ENCODE data around the gene GIGYF2.
A peak's percentile ranks its signal among the peaks of the same experiment; 100 is the strongest.

GIGYF2 gene

DNA sequence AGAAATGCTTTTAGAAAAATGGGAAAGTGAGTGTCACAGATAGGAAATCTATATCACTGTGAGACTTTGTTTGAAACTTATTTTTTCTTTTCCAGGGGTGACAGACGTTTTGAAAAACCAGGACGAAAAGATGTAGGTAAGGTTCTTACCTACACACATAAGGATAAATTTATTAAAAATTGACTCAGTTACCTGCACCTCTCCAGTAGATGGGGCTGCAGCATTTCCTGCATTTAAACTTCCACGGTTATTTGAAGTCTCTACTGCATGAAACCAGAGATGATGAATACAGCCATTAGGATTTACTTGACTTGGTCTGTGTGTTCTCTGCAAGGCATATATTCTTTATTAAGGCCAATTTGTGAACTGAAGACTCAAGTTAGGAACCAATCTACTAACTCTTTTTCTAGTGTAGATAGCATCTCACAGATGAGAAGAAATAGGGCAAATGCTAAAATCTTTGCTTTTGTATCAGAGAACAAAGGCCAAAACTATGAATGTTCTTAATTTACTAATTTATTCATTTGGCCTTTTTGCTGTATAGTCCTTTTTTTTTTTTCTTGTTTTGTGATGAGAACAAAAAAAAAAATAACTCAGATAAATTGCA lies 64.3 kb downstream of the GIGYF2 start:
- peak; percentile 0 for DNase-seq

DNA sequence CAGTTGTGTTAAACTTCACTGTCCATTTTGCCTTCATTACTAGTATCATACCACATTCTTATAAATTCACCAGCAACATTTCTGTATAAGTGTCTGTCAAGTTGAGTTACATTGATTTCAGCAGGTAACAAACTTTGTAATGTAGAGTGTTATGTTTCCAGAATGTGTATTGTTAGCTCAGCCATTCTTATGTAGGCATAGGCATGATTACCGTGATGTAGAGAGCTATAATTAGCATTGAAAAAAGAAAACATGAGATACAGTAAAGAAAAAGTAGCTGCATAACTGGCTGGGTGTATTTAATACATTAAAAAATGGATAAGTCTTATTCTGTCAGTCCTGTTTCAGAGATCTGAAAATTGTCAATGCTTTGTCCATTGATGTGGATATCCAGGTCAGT lies 70.7 kb downstream of the GIGYF2 start:
- DNase-seq, result no peak

DNA sequence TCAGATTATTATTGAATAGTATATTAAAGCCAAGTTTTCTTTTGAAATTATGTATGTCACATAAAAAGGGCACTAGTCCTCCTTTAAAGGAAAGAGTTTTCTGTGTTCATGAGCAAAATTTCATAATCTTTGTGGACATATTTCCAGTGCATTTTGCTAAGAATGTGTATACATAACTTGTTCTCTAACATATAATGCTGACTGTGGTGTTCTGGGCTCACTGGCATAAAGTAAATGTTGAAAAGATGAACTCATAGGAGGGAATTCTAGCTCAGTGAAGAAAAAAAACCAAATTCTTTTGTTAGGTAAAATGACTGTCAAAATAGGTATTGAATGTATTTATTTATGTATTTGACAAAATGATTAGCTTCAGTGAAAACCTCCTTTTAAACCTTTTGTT lies 73.1 kb downstream of the GIGYF2 start:
- no peak for DNase-seq

DNA sequence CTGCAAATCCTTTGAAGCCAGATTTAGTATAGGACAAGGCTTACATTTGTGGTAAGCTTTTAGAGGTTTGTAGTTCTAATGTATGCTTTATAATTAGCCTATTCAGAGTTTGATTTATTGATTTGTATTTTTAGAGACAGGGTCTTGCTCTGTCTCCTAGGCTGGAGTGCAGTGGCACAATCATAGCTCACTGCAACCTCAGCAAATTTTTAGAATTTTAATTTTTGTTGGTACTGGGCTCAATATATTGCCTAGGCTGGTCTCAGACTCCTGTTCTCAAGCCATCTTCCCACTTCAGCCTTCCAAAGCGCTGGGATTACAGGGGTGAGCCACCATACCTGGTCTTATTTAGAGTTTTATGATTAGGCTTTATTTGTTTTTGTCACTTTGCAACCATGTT lies 74.7 kb downstream of the GIGYF2 start:
- no peak for DNase-seq

DNA sequence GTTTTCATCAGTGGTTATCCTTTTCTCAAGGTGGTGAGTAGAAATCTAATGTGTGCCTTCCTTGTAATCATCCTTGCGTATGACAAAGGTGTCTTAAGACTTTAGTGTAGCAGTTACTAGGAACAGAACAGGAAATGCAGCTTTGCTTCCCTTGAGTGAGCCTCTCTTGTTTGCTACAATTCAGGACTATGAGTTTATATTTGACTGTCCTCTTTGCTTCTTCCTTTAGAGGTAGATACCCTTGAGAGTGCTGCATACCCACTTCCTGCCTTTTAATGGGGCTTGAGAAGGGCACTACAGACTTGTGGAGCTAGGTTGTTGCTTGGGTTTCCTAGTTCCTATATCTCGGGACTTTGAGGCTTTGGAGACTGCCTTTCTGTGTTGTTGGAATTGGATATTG lies 75.4 kb downstream of the GIGYF2 start:
- DNase-seq, result no peak

DNA sequence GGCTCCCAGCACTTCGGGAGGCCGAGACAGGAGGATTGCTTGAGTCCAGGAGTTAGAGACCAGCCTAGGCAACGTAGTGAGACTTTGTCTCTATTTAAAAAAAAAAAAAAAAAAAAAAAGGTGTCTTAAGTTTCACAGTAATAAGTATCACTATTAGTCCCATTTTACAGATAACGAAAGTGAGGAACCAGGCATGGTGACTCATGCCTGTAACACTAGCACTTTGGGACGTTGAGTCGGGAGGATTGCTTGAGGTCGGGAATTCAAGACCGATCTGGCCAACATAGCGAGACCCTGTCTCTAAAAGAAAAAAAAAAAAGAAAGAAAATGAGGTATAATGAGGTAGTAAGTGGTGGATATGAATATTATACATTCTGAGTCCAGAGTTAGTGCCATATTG lies 76.7 kb downstream of the GIGYF2 start:
- DNase-seq, result no peak

DNA sequence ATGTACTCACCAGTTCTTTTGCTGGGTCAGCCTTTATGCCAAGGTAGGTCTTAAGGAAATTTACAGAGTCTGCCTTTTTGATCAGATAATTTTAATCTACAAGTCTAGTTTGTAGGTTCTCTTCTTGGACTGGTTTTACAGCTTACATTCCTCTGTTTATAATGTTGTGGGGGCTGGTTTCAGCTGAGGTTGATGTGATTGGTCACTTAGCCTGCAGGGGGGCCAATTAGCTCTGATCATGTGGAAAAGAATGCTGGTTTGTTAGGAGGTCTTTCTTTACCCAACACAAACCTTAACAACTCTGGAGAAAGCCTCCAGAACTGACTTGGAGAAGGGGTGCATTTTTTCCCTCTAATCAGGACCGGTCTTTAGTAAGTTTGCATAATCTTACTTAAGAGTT lies 79.3 kb downstream of the GIGYF2 start, which contains the start of gene KCNJ13:
TSS of gene KCNJ13 (minus strand) at position 131 of the 400 bp plus-strand sequence. CDS start 5,203 bp downstream, outside the sequence.
- DNase-seq, result no peak

DNA sequence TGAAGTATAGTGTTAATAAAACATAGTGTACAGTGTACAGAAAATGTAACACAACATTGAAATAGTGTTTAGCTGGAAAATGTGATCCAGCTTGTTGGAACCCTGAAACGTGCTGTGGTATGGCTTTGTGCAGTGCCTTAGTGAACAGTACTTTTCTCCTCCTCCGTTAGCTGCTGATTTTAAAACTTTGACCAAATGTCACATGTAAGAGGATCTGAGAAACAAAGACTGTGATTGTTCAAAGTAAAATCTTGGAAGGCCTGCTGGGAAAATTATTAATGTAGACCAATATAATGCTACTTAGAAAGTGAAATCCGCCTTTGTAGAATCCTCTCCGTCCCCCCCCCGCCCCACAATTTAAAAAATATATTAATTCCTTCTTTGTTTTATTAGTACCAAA lies 80.1 kb downstream of the GIGYF2 start:
- no peak for DNase-seq

DNA sequence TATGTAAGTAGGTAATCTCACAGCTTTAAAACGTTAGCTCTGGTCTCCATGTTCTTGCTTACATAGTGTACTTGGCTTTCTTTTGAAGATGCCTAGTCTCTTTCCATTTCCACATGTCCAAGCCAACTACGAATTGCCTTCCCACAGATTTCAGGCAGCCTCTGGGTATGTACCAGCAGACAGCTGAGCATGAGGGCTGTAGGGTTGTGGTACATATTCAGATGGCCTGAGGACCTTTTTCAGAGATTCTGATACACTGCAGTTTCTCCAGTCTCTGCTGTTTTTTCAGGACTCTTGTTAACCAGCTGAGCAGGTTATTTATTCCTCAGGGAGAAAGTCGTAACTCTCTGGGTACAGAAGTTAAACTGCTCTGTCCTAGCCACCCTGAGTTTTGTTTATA lies 82.3 kb downstream of the GIGYF2 start:
- no peak for DNase-seq

DNA sequence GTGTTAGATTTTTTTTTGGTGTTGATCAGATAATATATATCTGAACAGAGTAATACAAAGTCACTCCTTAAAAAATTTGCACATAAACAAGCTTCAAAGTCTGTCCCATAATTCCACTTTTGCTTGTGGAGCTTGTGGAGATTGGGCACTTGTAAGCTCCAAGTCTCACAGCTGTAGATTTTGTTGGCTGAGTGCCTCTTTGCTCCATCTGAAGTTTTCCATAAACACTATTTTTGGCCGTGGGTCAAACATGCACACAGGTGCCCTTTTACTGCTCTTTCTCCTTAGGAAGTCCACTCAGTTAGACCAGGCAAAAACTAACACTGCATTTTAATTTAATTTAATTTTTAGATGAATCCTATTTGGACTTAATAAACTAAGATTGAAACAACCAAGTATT lies 82.8 kb downstream of the GIGYF2 start:
- no peak for DNase-seq

DNA sequence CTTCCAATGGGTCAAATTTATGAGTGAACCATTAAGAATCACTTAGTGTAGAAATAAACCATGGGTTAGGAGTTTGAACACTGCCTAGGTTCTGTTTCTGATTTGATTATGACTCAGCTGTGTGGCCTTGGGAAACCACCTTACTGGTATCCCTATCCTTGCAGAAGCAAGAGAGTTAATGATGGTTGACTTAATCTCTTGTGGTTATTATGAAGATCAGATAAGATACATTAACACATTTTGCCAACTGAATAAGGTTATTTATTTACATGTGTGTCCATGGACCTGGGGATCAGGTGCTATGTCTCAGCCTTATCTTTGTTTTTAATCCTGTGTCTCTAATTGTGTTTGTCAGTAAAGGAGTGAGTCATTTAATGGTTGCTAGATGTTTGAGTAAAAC lies 84.6 kb downstream of the GIGYF2 start:
- DNase-seq, result no peak

DNA sequence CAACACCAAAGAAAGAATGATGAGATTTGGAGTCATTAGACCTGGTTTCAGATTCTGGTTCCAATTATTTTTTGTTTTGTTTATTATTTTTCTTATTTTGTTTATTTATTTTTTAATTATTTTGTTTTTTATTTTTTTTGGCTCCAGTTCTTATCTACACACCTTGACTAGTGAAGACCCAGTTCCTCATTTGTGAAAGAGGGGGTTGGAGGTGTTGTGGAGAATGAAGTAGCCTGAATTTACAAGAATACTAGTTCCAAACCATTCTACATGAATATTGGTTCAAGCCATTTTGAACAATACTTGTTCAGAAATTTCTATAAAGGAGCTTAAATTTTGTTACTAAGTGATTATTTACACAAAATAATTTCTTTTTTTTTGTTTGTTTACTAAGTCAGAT lies 86.1 kb downstream of the GIGYF2 start:
- DNase-seq, result no peak

DNA sequence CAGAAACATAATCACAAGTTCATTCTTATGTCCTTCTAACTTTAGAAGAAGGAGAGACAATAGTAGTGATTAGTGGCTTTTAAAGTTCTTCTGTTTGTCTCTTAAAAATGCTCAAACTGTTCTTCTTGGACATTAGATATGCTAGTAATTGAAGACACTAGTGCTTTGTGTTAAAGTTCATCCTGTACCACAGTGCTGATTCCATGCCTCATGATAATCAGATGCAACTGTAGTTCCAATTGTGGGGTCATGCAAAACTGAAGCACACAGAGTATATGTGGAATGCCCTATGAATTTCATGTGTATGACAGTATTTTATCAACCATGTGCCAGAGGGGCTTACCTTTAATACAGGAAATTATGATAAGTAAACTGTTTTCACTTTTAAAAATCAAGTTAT lies 90.7 kb downstream of the GIGYF2 start:
- no peak for DNase-seq

DNA sequence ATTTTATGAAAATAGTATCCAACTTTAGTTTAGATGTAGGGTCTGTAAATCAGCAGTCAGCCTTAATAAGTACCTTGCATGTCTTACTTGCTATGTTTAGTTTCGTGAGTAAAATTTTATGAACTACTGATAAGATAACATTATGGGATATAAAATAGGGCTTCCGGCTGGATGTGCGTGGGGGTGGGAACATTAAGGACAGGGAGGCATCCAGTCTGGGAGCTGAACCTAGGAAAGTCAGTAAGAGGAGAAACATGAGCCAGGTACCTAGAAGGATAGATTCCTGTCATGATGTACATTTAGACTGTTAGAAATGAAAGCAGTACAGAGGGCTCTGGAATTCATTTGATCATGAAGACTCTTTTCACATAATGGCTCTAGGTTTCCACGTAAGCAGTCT lies 92.0 kb downstream of the GIGYF2 start:
- DNase-seq, result no peak

DNA sequence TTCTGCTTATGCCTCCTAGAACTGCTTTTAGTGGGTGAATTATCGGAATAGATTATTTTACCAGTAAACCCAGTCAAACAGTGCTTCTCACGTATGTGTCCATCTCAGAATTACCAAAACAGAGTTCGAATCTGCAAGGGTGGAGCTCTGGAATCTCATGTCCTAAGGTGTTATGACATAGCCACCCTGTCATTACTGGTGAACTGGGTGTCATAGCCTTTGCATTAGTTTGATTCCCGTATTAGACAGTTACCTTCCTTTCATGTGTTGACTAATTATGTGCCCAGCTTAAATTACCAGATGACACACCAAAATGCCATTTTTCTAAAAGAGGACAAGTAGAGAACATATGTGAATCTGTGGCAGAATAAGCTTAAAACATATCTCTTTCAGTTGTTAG lies 94.4 kb downstream of the GIGYF2 start:
- DNase-seq, result no peak

DNA sequence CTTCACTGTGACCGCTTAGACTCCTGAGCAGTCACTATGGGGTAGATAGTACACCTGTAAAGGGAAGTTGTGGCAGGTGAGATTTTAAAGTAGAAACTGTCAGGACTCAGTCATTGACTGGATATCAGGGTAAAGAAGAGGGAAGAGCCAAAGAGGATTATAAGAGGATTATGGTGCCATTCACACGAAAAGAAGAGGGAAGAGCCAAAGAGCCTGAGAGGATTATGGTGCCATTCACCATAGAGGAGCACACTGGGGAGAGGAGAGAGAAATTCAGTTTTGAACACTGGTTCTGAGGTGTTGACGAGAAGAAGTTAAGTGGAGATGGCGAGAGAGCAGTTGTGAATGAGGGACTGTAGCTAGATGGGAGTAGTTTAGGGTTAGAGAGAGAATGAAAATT lies 96.1 kb downstream of the GIGYF2 start:
- no peak for DNase-seq

DNA sequence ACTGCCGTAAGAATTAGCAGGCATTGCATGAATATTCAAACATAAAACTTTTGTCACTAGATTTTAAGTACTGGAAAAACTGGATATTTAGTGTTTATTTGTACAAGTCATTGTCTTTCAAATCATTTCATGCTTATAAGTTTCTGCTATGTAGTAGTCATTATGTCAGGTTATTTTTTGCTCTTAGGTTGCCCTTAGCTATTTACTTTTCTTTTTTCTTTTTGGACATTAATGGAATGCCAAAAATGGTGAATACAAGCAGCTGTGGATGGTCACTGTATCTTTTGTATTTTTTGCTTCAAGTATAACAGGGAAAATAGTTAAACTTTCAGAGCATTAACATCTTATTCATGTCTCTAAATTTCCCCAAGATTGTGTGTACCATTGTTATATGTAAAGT lies 97.8 kb downstream of the GIGYF2 start:
- no peak for DNase-seq

DNA sequence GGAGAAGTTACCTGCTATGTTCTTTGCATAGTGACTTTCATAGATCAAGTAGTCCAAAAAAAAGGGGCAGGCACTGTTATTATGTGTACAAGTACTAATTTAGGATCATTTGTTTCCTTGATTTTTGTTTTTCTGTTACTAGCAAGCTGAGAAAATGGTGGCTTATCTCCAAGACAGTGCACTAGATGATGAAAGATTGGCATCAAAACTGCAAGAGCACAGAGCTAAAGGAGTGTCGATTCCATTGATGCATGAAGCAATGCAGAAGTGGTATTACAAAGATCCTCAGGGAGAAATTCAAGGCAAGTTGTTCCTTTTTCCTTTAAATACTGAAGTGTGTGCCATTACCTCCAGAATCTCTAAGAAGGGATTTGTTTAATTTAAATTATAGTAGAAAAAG lies 98.8 kb downstream of the GIGYF2 start:
- DNase-seq, result no peak

DNA sequence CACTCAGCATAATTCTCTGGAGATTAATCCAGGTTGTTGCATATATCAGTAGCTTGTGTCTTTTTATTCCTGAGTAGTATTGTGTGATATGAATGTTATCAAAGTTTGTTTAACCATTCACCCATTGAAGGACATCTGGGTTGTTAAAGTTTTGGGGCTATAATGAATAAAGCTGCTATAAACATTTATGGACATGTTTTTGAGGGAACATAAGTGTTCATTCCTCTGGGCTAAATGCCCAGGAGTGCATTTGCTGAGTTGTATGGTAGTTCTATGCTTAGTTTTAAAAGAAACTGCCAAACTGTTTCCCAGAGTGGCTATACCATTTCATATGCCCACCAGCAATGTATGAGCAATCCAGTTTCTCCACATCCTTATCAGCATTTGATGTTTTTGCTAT lies 101.1 kb downstream of the GIGYF2 start:
- DNase-seq, result no peak

DNA sequence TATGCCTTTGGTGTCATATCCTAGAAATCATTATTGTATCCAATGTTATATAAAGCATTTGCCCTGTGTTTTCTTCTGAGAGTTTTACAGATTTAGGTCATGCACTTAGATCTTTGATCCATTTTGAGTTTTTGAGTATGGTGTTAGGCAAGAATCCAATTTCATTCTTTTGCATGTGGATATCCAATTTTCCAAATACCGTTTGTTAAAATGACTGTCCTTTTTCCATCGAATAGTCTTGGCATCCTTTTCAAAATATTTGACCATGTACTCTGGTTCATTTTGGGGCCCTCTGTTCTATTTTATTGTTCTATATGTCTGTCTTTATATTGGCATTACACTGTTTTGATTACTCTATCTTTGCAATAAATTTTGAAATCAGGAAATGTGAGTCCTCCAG lies 103.0 kb downstream of the GIGYF2 start:
- DNase-seq, result no peak

DNA sequence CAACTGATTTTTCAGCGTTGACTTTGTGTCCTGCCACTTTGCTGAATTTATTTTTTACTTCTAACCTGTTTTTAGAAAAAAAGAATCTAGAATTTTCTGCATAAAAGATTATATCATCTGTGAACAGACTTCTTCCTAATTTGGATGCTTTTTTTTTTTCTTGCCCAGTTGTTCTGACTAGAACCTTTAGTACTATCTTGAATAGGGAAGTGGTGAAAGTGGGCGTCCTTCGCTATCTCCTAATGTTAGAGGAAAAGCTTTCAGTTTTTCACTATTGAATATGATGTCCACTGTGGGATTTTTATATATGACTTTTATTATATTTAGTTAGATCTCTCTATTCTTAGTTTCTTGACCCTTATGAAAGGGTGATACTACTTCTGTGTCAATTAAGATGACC lies 105.0 kb downstream of the GIGYF2 start:
- DNase-seq, result no peak

DNA sequence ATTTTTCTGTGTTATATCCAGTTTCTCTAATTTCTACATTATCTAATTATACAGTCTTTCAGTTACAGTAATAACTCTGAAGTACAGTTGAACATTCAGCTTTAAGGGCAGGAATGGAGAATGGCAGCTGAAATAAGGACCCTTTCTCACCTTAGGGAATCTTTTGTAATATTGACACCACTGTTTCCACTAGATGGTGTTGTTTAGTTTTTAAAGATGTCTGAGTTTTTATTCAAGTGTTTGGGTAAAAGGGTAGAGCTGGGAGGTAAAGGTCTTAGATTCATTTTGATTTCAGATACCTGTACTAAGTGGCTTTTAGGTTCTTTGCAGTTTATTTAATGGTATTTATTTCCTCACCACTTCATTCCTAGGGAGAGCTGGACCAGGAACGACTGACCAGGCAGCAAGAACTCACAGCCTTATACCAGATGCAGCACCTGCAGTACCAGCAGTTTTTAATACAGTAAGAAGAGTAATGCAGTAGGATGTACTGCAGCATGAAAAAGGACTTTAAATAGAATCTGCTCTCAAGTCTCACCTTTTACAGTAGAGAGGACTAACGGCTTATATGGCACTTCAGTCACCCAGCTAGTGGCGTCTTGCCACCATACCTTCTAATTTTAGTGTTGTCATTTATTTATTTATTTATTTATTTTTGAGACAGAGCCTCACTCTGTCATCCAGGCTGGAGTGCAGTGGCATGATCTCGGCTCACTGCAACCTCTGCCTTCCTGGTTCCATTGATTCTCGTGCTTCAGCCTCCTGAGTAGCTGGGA lies 112.4 kb downstream of the GIGYF2 start:
- DNase-seq, result no peak

DNA sequence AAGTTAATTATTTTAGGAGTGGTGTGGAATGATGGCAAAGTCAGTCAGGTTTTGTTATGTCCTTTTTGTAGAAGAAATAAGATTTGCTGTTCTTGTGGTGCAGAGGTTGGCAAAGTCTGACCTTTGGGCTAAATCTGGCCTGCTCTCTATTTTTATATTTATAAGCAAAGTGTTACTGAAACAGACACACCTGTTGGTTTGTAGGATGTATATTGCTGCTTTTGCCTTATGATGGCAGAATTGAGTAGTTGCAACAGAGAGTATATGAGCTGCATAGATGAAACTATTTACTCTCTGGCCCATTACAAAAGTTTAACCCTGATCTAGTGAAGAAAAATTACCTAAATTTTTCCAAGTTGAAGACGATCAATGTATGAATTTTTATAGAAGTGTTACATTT lies 113.3 kb downstream of the GIGYF2 start:
- DNase-seq, result no peak

DNA sequence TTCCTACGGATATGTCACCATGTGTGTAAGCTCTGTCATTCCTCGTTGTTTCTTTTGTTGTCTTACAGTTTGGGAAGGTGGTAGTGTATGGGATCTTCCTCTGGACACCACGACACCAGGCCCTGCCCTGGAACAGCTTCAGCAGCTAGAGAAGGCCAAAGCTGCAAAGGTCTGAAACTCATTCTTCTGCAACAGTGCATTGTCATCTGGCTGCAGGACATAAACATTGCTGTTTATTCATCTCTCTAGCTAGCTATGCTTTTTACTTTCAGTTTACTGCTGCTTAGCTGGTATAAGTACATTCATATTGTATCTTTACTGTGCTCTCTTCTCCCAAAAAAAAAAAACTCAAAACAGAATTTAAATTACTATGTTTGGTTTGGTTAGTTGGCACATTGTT lies 118.4 kb downstream of the GIGYF2 start:
- DNase-seq, result no peak

DNA sequence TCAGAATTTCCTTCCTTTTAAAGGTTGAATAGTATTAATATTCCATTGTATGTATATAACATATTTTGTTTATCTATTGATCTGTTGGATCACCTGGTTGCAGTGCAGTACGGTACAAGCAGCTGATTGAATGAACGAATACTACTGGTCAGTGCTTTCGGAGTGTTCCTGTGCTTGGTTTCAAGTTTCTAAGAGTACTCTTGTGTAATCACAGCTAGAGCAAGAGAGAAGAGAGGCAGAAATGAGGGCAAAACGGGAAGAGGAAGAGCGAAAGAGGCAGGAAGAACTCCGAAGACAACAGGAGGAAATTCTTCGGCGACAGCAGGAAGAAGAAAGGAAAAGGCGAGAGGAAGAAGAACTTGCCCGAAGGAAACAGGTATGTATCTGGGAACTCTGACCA lies 119.5 kb downstream of the GIGYF2 start:
- no peak for DNase-seq

Data from NCI-H1092 treated with DMSO at 0.1 percent for 48 hours (cell line).